ENCODE measurements around the gene MYLK4. TPM values are rescaled to one million over a fixed set of nuclear protein-coding genes. Genes with fewer than 3 reads are reported as not detected.
"Not testable (repeated sequence)": the region's sequence is repeated elsewhere in the genome, so short reads cannot be mapped to it uniquely, and the experiment has no call there.

MYLK4 gene
- total RNA-seq, 3 donors from 2014 or later: 1.3 to 1.9 (median 1.4) TPM

DNA sequence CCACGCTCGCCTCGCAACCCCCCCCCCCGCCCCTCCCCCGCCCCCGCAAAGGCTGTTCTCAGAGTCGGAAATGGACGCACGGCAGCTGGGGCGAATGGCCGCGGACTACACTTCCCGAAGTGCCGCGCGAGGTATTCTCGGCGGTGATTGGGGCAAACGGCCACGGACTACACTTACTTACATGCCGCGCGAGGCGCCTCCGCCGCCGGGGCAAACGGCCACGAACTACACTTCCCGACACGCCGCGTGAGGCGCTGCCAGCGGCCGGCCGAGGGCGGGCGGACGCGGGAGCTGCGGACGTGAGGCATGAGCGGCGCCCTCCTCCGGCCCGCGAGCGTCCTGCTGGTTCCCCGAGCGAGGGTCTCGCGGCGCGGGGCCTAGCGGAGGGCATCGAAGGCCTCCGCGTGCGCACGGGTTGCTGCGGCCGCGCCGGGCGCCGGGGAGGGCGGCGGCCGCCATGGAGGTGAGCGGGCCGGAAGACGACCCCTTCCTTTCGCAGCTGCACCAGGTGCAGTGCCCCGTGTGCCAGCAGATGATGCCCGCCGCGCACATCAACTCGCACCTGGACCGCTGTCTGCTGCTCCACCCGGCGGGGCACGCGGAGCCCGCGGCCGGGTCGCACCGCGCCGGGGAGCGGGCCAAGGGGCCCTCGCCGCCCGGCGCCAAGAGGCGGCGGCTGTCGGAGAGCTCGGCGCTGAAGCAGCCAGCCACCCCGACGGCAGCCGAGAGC lies 14.6 kb upstream of the MYLK4 start, which contains the start of gene WRNIP1:
Gene WRNIP1 (plus strand): TSS at position 228 of the 730 bp plus-strand sequence. CDS start 230 bp downstream, at position 458.
- intact Hi-C loops (cut with DNase I; ENCODE audit: low total_unique reads): no loop called here
- peak within 1 kb of the TSS; percentile 83 to 96 for H3K27ac ChIP-seq
- no peaks in the 10 kb centered on the region for H3K27me3 ChIP-seq
- H3K4me3 ChIP-seq: peak within 1 kb of the TSS; percentile 77 to 94 (median 94)
- no peaks in the 10 kb centered on the region for H3K36me3 ChIP-seq
- TF ChIP-seq POLR2A (IDR thresholded peaks at IDR 0.05) (no peak), POLR2AphosphoS5 (IDR thresholded peaks at IDR 0.05) (peak; percentile 68 to 82 (median 81))
- TF ChIP-seq, protein P1, sequence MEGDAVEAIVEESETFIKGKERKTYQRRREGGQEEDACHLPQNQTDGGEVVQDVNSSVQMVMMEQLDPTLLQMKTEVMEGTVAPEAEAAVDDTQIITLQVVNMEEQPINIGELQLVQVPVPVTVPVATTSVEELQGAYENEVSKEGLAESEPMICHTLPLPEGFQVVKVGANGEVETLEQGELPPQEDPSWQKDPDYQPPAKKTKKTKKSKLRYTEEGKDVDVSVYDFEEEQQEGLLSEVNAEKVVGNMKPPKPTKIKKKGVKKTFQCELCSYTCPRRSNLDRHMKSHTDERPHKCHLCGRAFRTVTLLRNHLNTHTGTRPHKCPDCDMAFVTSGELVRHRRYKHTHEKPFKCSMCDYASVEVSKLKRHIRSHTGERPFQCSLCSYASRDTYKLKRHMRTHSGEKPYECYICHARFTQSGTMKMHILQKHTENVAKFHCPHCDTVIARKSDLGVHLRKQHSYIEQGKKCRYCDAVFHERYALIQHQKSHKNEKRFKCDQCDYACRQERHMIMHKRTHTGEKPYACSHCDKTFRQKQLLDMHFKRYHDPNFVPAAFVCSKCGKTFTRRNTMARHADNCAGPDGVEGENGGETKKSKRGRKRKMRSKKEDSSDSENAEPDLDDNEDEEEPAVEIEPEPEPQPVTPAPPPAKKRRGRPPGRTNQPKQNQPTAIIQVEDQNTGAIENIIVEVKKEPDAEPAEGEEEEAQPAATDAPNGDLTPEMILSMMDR (IDR thresholded peaks at IDR 0.05): peak in 2 of 3 donors; percentile 27 to 82
- H3K4me1 ChIP-seq: peaks cover 0 to 19% of the 10 kb centered on the region in 2 donors
- no peaks in the 10 kb centered on the region for H3K9me3 ChIP-seq
- DNase-seq (ENCODE audit: low spot score in 2 of 2): peak; percentile 98 to 99

DNA sequence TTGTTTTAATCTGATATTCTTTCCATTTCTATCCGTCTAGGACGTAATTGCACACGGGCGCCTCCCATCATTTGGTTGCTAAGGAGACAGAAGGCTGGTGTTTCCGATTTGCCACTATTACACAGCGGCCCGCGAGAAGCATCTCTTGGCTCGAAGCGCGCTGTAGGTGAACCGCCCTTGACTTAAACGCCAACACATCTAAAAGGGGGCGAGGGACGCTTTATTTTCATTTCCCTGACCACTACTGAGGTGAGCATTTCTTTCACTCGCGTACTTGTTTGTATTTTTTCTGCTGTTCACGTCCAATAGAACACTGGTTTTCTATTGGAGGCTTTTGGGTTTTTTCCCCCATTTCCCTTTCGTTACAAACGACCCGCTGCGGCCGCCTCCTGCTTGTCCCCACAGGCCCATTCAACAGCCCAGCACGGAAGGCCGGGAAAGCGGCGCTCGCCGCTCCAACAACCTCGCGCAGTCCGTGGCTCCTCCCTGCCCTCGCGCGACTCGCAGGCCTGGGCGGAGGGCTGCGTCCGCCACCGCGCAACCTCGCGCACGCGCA lies 14.0 kb upstream of the MYLK4 start:
- no peaks in the 10 kb centered on the region for H3K36me3 ChIP-seq
- H3K4me3 ChIP-seq: peak overlapping the region; percentile 44 to 94 (median 94)
- peaks cover 0 to 19% of the 10 kb centered on the region in 2 donors for H3K4me1 ChIP-seq
- DNase-seq (ENCODE audit: low spot score in 2 of 2): peak in 1 of 2 donors; percentile 47
- H3K27me3 ChIP-seq: no peaks in the 10 kb centered on the region
- intact Hi-C loops (cut with DNase I; ENCODE audit: low total_unique reads): no loop called here
- peak overlapping the region; percentile 83 to 96 for H3K27ac ChIP-seq
- no peaks in the 10 kb centered on the region for H3K9me3 ChIP-seq
- no peak for TF ChIP-seq POLR2AphosphoS5 (IDR thresholded peaks at IDR 0.05)
- TF ChIP-seq POLR2A (IDR thresholded peaks at IDR 0.05): no peak
- TF ChIP-seq, protein P1 (IDR thresholded peaks at IDR 0.05): no peak

DNA sequence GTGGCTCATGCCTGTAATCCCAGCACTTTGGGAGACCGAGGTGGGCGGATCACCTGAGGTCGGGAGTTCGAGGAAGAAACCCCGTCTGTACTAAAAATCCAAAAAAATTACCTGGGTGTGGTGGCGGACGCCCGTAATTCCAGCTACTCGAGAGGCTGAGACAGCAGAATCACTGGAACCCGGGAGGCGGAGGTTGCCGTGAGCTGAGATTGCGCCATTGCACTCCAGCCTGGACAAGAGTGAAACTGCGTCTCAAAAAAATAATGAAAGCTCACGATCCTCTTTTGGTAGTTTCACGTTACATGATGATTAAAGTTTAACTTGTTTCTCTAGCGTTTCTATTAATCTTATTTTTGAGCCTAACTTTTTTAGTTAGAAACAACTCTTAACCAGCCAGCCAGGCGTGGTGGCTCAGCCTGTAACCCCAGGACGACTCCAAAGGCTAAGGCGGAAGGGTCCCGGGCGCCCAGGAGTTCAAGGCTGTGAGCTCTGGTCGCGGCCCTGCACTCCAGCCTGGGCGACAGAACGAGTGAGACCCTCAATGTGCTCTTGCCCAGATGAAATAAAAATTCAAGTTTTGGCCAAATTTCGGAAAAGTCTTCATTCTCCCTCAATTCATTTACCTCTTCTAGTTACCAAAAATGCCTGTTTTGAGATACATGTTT lies 13.3 kb upstream of the MYLK4 start:
- peaks cover 0 to 19% of the 10 kb centered on the region in 2 donors for H3K4me1 ChIP-seq
- H3K27ac ChIP-seq: peak overlapping the region; percentile 83 to 96
- H3K9me3 ChIP-seq: no peaks in the 10 kb centered on the region
- TF ChIP-seq, protein P1 (IDR thresholded peaks at IDR 0.05): no peak
- TF ChIP-seq POLR2A (IDR thresholded peaks at IDR 0.05) (no peak), POLR2AphosphoS5 (IDR thresholded peaks at IDR 0.05) (no peak)
- H3K36me3 ChIP-seq: no peaks in the 10 kb centered on the region
- no peak for DNase-seq (ENCODE audit: low spot score in 2 of 2)
- peak overlapping the region; percentile 44 to 94 (median 94) for H3K4me3 ChIP-seq
- intact Hi-C loops (cut with DNase I; ENCODE audit: low total_unique reads): no loop called here
- no peaks in the 10 kb centered on the region for H3K27me3 ChIP-seq

DNA sequence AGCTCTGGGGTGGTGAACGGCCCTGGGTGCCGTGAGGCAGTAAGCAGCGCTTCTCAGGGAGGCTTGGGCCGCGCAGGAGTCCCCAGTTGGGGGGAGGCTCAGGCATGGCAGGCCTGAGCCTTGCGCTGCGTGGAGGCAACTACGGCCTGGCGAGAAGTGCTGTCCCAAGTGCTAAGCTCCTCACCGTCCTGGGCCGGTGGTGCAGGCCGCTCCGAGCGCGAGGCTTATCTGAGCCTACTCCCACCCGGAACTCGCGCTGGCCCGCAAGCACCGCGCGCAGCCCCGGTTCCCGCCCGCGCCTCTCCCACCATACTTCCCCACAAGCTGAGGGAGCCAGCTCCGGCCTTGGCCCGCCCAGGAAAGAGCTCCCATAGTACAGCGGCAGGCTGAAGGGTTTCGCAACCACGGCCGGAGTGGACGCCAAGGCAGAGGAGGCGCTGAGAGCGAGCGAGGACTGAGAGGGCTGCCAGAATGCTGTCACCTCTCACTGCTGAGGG lies 12.7 kb upstream of the MYLK4 start:
- no peak overlapping the region for H3K4me3 ChIP-seq
- H3K27me3 ChIP-seq: no peaks in the 10 kb centered on the region
- H3K27ac ChIP-seq: no peak overlapping the region
- H3K36me3 ChIP-seq: no peaks in the 10 kb centered on the region
- intact Hi-C loops (cut with DNase I; ENCODE audit: low total_unique reads): no loop called here
- DNase-seq (ENCODE audit: low spot score in 2 of 2): no peak
- TF ChIP-seq, protein P1 (IDR thresholded peaks at IDR 0.05): no peak
- TF ChIP-seq POLR2AphosphoS5 (IDR thresholded peaks at IDR 0.05) (no peak), POLR2A (IDR thresholded peaks at IDR 0.05) (no peak)
- no peaks in the 10 kb centered on the region for H3K9me3 ChIP-seq
- H3K4me1 ChIP-seq: peaks cover 0 to 15% of the 10 kb centered on the region in 2 donors

DNA sequence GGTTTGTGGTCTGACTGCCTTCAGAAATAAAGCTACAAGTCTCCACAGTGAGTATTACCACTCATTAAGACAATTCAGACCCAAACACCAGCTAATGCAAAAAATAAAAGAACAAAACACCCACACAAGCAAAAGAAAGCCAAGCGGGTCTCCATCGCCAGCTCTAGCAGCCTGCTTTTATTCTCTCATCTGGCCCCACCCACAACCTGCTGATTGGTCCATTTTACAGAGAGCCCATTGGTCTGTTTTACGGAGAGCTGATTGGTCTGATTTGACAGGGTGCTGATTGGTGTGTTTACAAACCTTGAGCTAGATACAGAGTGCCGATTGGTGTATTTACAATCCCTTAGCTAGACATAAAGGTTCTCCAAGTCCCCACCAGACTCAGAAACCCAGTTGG lies 12.1 kb upstream of the MYLK4 start:
- H3K36me3 ChIP-seq; DNase-seq (ENCODE audit: low spot score in 2 of 2); intact Hi-C loops (cut with DNase I; ENCODE audit: low total_unique reads); H3K27ac ChIP-seq; H3K9me3 ChIP-seq; H3K4me3 ChIP-seq; H3K27me3 ChIP-seq: not testable (repeated sequence)
- peaks cover 0 to 10% of the 10 kb centered on the region in 2 donors for H3K4me1 ChIP-seq

All from breast epithelium (tissue), 4 donors.